Measurements from ENCODE around the gene FKBP9.
A peak's percentile ranks its signal among the peaks of the same experiment; 100 is the strongest.
"Not testable (repeated sequence)": the region's sequence is repeated elsewhere in the genome, so short reads cannot be mapped to it uniquely, and the experiment has no call there.

Gene FKBP9

DNA sequence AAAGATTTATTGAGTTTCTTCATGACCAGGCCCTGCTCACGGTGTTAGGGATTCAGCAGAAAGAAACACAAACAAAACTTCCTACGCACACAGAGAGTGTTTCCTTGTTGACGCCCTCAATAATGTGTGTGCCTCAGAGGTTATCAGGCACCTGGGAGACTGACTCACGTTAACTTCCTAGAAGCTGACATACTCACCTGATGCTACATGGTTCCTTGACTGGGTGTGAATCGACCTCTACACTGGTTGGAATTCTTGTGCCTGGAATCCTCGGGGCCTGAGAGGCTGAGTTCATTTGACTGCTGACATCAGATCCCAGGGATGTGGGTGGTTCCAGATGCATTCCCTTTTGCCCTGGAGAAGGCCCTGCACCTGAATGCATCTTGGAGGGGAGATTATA, 35.5 kb downstream of the FKBP9 start:
- H3K9me3 ChIP-seq (replicated peaks; ENCODE audit: low read length); H3K27me3 ChIP-seq (ENCODE audit: control insufficient read depth, insufficient read depth, low read length); H3K9ac ChIP-seq (ENCODE audit: low read depth, low read length); H3K4me3 ChIP-seq (ENCODE audit: low read length); H3K4me2 ChIP-seq (ENCODE audit: low read length); H3K36me3 ChIP-seq (ENCODE audit: insufficient read depth, low read length): not testable (repeated sequence)
- peaks cover 12% of the 10 kb centered on the region for H3K4me1 ChIP-seq (ENCODE audit: control insufficient read depth, insufficient read depth, low read length)

DNA sequence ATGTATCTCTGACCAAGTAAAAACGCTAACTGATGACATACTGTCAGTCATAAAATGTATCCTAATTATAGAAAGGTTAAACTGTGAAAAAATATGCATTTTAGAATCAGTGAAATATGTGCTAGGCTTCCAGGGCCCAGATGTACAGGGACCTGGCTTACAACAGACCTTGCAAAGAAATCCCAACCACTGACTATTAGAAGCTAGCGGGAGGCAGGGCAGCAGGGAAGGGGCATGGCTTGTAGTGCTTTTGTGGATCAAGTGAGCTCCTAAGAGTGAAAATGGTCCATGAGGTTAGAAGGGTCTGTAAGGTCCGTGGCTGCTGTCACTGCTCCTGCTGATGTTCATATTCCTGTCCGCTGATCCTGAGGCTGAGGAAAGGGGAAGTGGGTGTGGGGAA, 40.7 kb downstream of the FKBP9 start:
- H3K4me2 ChIP-seq (ENCODE audit: low read length) = peak overlapping the region; percentile 44
- H3K9me3 ChIP-seq (replicated peaks; ENCODE audit: low read length); H3K36me3 ChIP-seq (ENCODE audit: insufficient read depth, low read length); H3K4me3 ChIP-seq (ENCODE audit: low read length); H3K27me3 ChIP-seq (ENCODE audit: control insufficient read depth, insufficient read depth, low read length); H3K9ac ChIP-seq (ENCODE audit: low read depth, low read length); H3K4me1 ChIP-seq (ENCODE audit: control insufficient read depth, insufficient read depth, low read length): not testable (repeated sequence)

DNA sequence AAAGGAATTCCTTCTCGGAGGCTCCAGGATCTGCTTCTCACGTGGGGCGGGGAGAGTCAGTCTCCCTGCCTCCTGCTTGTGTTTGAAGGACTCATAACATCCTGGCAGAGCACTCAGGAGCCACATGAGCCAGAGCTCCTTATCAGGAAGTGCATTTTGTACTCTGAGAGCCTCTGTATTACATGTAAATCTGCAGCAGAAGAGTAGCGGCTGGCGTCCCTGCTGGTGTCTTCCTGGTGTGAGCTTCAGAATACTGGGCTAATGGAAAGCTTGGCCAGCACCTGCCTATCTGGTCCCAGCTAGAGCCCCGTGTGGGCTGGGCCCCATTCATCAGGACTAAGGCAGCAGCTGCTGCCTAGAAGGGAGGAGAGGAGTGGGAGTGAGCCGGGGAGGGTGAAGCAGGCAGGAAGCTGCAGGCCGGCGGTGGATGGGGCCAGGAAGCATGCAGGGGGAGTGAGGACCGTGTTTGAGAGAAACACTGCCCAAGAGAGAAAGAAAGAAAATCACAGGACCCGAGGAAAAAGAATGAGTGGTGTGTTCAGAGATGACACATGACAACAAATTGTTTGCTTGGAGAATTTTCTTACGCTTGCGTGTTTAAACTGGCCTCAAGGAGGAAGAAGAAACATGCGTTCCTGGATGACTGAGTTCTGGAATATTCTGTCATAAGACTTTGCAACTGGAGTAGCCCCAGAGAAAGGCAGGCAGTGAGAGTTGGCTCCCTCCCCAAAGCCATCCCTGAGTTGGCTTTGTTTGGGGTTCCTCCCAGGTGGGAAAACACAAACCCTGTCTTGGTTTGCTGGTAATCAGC, 41.3 kb downstream of the FKBP9 start:
- not testable (repeated sequence) for H3K9me3 ChIP-seq (replicated peaks; ENCODE audit: low read length); H3K36me3 ChIP-seq (ENCODE audit: insufficient read depth, low read length); H3K4me1 ChIP-seq (ENCODE audit: control insufficient read depth, insufficient read depth, low read length); H3K9ac ChIP-seq (ENCODE audit: low read depth, low read length); H3K27me3 ChIP-seq (ENCODE audit: control insufficient read depth, insufficient read depth, low read length); H3K4me3 ChIP-seq (ENCODE audit: low read length)
- H3K4me2 ChIP-seq (ENCODE audit: low read length) = peak overlapping the region; percentile 44

DNA sequence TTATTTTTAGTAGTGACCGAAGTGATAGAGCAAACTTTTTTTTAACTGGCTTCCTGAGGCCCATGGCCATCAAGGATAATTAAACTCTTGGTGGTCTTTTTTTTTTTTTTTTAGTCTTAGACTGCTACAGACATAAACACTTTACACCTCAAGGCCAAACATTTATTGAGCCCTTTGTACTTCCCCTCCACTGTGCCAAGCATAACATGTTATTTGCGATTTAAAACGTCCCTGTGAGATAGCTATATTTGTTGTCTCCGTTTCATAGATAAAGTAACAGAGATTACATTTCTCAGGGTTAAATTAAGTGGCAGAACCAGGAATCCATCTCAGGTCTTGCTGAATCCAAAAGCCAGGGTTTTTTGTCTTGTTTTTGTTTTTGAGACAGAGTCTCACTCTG, 42.1 kb downstream of the FKBP9 start:
- H3K36me3 ChIP-seq (ENCODE audit: insufficient read depth, low read length); H3K4me1 ChIP-seq (ENCODE audit: control insufficient read depth, insufficient read depth, low read length); H3K4me2 ChIP-seq (ENCODE audit: low read length); H3K9ac ChIP-seq (ENCODE audit: low read depth, low read length); H3K4me3 ChIP-seq (ENCODE audit: low read length); H3K27me3 ChIP-seq (ENCODE audit: control insufficient read depth, insufficient read depth, low read length); H3K9me3 ChIP-seq (replicated peaks; ENCODE audit: low read length): not testable (repeated sequence)

DNA sequence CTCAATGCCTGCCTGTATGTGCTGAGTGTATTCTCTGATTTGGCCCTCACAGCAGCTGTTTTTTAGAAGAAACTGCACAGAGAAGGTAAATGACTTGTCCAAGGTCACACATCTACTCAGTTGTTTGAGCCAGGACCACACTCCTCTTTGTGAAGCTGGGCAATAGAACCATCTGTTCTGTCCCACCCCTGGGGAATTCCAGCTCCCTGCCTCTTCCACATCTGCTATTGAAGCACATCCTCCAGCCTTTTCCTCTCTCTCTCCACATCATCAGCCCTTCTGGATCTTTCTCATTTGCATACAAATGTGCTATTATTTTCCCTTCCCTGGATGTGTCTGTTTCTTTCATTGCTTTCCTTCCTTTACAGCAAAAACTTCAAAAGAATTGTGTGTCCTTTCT, 45.9 kb downstream of the FKBP9 start:
- not testable (repeated sequence) for H3K4me1 ChIP-seq (ENCODE audit: control insufficient read depth, insufficient read depth, low read length); H3K4me2 ChIP-seq (ENCODE audit: low read length); H3K27me3 ChIP-seq (ENCODE audit: control insufficient read depth, insufficient read depth, low read length); H3K9ac ChIP-seq (ENCODE audit: low read depth, low read length); H3K9me3 ChIP-seq (replicated peaks; ENCODE audit: low read length); H3K4me3 ChIP-seq (ENCODE audit: low read length); H3K36me3 ChIP-seq (ENCODE audit: insufficient read depth, low read length)

DNA sequence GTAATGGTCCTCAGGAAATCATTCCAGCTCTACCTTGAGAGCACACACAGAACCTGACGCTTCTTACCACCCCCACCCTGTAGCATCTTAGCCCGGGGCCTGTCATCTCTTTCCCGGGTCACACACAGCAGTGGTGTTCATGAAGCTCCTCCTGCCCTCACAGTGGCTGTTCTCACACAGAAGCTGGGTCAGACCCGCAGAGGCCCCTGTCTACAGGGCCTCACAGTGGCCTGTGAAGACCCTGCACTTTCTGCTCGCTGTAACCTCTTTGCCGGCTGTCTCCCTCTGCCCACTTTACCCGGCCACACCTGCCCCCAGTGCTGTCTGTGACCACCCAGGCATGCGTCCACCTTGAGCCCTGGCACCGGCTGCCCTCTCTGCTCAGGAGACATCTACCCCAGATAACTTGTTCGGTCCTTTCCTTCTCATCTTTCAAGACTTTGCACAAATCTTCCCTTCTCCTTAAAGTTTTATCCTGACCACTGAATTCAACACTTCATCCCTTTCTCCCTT, 46.9 kb downstream of the FKBP9 start:
- H3K4me1 ChIP-seq (ENCODE audit: control insufficient read depth, insufficient read depth, low read length); H3K4me2 ChIP-seq (ENCODE audit: low read length); H3K36me3 ChIP-seq (ENCODE audit: insufficient read depth, low read length); H3K9ac ChIP-seq (ENCODE audit: low read depth, low read length); H3K27me3 ChIP-seq (ENCODE audit: control insufficient read depth, insufficient read depth, low read length); H3K9me3 ChIP-seq (replicated peaks; ENCODE audit: low read length); H3K4me3 ChIP-seq (ENCODE audit: low read length): not testable (repeated sequence)

DNA sequence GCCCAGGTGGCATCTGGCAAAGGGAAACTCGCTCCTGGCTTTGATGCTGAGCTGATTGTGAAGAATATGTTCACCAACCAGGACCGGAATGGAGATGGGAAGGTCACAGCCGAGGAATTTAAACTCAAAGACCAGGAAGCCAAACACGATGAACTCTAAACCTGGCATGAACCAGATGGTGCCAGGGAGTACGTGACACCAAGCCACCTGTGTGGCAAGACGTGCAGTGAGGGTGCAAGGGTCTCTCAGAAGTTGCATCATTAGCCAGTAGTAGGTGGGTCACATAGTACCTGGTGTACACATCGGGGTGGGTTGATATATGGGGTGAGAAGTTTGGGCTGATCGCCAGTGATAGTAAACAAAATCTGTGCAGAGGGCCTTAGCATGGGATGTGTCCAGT, 48.0 kb downstream of the FKBP9 start:
- H3K4me2 ChIP-seq (ENCODE audit: low read length); H3K9me3 ChIP-seq (replicated peaks; ENCODE audit: low read length); H3K4me1 ChIP-seq (ENCODE audit: control insufficient read depth, insufficient read depth, low read length); H3K9ac ChIP-seq (ENCODE audit: low read depth, low read length); H3K4me3 ChIP-seq (ENCODE audit: low read length); H3K36me3 ChIP-seq (ENCODE audit: insufficient read depth, low read length); H3K27me3 ChIP-seq (ENCODE audit: control insufficient read depth, insufficient read depth, low read length): not testable (repeated sequence)

DNA sequence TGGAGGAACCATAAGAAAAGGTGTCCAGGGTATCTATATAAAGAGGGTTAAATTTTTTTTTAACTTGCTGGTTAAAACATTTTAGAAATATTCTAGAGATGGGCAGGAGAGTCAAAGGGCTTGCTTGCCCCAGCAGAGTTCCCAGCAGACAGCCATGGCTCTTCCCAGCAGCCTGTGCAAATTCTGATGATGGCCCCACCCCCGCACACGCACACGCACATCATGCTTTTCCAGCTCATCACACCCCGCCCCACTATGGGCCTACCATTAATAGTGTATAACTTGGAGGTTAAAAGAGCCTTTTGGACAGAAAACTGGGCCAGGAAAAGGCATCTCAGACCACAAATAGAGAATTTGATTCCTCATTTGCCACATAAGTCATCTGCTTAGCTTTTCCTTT, 48.5 kb downstream of the FKBP9 start:
- H3K9ac ChIP-seq (ENCODE audit: low read depth, low read length); H3K36me3 ChIP-seq (ENCODE audit: insufficient read depth, low read length); H3K4me3 ChIP-seq (ENCODE audit: low read length); H3K9me3 ChIP-seq (replicated peaks; ENCODE audit: low read length); H3K27me3 ChIP-seq (ENCODE audit: control insufficient read depth, insufficient read depth, low read length); H3K4me1 ChIP-seq (ENCODE audit: control insufficient read depth, insufficient read depth, low read length); H3K4me2 ChIP-seq (ENCODE audit: low read length): not testable (repeated sequence)

DNA sequence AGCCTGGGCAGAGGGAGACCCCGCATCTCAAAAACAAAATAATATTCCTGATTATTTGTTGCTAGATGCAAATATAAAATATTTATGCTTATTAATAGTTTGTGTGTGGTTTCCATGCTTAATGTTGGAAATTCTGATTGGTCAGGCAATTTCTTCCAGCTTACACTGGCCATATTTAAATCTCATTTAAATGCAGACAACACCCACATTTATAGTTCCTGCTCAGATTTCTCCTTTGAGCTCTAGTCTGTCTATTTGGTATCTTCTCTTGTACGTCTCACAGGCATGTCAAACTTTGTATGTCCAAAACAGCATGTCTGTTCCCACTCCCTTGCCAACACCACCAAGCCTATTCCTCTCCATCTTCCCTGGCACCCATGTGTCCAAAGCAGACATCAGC, 52.5 kb downstream of the FKBP9 start:
- Histone ChIP-seq H3K9me3 (replicated peaks; ENCODE audit: low read length) (no peaks in the 10 kb centered on the region), H3K4me1 (ENCODE audit: control insufficient read depth, insufficient read depth, low read length) (no peaks in the 10 kb centered on the region), H3K36me3 (ENCODE audit: insufficient read depth, low read length) (peaks cover 17% of the 10 kb centered on the region), H3K4me3 (ENCODE audit: low read length) (no peak overlapping the region), H3K9ac (ENCODE audit: low read depth, low read length) (no peak overlapping the region), H3K4me2 (ENCODE audit: low read length) (no peak overlapping the region), H3K27me3 (ENCODE audit: control insufficient read depth, insufficient read depth, low read length) (no peaks in the 10 kb centered on the region)

DNA sequence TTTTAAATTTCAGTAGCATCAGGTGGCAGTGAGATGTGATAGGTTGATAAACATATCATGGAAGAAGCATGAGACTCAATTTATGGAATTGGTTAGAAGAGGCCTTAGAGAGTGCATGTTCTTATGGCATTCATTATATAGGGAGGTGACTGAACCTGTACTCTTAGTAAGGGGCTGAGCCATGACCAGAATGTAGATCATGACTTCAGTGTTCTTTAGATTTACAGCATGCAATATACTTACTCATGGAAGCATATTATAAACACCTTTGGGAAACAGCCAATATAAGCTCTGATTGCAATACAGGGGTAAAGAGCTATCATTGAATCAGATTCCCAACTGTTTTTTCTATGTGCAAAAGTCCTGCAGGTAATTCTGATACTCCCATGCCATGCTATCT, 55.1 kb downstream of the FKBP9 start:
- no peak overlapping the region for H3K9ac ChIP-seq (ENCODE audit: low read depth, low read length)
- H3K36me3 ChIP-seq (ENCODE audit: insufficient read depth, low read length) = peaks cover 17% of the 10 kb centered on the region
- no peak overlapping the region for H3K4me3 ChIP-seq (ENCODE audit: low read length)
- no peaks in the 10 kb centered on the region for H3K27me3 ChIP-seq (ENCODE audit: control insufficient read depth, insufficient read depth, low read length)
- no peaks in the 10 kb centered on the region for H3K4me1 ChIP-seq (ENCODE audit: control insufficient read depth, insufficient read depth, low read length)
- H3K4me2 ChIP-seq (ENCODE audit: low read length) = no peak overlapping the region
- no peaks in the 10 kb centered on the region for H3K9me3 ChIP-seq (replicated peaks; ENCODE audit: low read length)

DNA sequence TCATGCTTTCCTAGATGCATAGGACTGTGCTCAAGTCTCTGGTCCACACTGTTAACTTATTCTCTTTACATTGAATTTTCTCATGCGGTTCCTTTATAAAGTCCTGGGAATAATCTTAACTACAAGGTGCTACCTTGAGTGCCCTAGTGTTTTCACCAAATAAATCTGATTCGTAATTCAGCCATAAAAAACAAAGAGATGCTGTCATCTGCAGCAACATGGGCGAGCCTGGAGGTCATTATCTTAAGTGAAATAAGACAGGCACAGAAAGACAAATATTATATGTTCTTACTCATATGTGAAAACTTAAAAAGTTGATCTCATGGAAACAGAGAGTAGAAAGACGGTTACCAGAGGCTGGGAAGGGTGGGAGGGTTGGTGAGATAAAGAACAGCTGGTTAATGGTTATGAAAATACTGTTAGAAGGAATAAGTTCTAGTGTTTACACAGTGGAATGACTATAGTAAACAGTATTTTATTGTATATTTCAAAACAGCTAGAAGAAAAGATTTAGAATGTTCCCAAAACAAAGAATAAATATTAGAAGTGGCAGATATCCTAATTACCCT, 67.0 kb downstream of the FKBP9 start:
- peaks cover 26% of the 10 kb centered on the region for H3K36me3 ChIP-seq (ENCODE audit: insufficient read depth, low read length)

DNA sequence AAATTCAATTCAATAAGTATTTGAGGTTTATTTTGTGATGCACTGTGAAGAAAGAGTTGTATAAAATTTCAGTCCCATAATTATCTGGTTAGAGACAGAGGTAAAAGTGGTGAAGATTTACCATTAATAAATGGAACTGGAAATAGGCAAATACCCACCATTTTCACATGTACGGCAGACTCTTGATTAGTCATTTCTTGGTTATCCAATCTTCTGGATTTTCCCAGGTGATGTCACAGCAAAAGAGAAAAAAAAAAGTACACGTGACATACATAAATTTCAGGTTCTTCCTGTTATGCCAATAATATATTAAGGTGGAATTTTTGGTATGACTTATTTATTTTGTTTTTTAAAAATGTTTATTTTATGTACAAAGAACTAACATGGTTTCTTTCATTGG, 78.5 kb downstream of the FKBP9 start:
- peaks cover 23% of the 10 kb centered on the region for H3K4me1 ChIP-seq (ENCODE audit: control insufficient read depth, insufficient read depth, low read length)
- no peaks in the 10 kb centered on the region for H3K9me3 ChIP-seq (replicated peaks; ENCODE audit: low read length)
- no peak overlapping the region for H3K9ac ChIP-seq (ENCODE audit: low read depth, low read length)
- H3K27me3 ChIP-seq (ENCODE audit: control insufficient read depth, insufficient read depth, low read length) = no peaks in the 10 kb centered on the region
- H3K4me2 ChIP-seq (ENCODE audit: low read length) = no peak overlapping the region
- H3K36me3 ChIP-seq (ENCODE audit: insufficient read depth, low read length) = no peaks in the 10 kb centered on the region
- no peak overlapping the region for H3K4me3 ChIP-seq (ENCODE audit: low read length)

More for the DNA sequence above, 67.0 kb downstream of the FKBP9 start:
- Histone ChIP-seq H3K4me2 (ENCODE audit: low read length) (no peak overlapping the region), H3K4me3 (ENCODE audit: low read length) (no peak overlapping the region), H3K9me3 (replicated peaks; ENCODE audit: low read length) (no peaks in the 10 kb centered on the region), H3K9ac (ENCODE audit: low read depth, low read length) (no peak overlapping the region), H3K27me3 (ENCODE audit: control insufficient read depth, insufficient read depth, low read length) (no peaks in the 10 kb centered on the region), H3K4me1 (ENCODE audit: control insufficient read depth, insufficient read depth, low read length) (no peaks in the 10 kb centered on the region)

All from skeletal muscle satellite cell (primary cell).